GM13976 (cell line): ENCODE results near the gene LRIG2.

Experiments used
- DNase-seq: peaks from one replicate; pipeline ENCODE4 v3.0.0; 2012; ENCODE audit warnings: low spot score
- in situ Hi-C: fragments of 300-500 bp; cut with MboI; formaldehyde crosslinking; loops from one replicate; pipeline ENCODE4 v1.12.0; 2022; ENCODE audit warnings: low sequenced_read_pairs, mixed read lengths, inconsistent platforms; ENCODE audit not compliant: unreplicated experiment
- TF ChIP-seq, protein P1 (sequence below): IDR thresholded peaks from 2 replicates; pipeline ENCODE4 v1.5.1; 2012; ENCODE audit warnings: borderline replicate concordance, mild to moderate bottlenecking; ENCODE audit not compliant: insufficient read depth; ENCODE audit errors: extremely low read depth, missing control alignments, control extremely low read depth

The LRIG2 gene

DNA sequence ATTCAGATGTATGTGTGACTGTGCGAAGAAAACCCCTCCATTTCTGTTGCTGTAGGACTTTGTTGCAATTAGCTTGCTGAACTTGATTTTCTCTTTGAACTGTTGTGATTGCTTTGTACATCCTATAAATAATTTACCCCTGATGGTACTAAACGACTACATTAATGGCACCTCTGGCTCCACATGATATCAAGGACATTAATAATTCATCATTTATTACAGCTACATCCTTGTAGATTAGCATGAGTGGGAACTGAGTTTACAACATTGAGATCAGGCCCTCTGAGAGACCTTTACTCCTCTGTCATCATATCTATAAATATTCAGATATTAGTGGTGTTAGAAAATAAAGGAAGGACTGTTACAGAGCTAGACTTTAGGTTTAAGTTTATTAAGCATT is 13.5 kb downstream of the LRIG2 start:
- TF ChIP-seq, protein P1, sequence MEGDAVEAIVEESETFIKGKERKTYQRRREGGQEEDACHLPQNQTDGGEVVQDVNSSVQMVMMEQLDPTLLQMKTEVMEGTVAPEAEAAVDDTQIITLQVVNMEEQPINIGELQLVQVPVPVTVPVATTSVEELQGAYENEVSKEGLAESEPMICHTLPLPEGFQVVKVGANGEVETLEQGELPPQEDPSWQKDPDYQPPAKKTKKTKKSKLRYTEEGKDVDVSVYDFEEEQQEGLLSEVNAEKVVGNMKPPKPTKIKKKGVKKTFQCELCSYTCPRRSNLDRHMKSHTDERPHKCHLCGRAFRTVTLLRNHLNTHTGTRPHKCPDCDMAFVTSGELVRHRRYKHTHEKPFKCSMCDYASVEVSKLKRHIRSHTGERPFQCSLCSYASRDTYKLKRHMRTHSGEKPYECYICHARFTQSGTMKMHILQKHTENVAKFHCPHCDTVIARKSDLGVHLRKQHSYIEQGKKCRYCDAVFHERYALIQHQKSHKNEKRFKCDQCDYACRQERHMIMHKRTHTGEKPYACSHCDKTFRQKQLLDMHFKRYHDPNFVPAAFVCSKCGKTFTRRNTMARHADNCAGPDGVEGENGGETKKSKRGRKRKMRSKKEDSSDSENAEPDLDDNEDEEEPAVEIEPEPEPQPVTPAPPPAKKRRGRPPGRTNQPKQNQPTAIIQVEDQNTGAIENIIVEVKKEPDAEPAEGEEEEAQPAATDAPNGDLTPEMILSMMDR = no peak
- in situ Hi-C loops = no loop called here
- no peak for DNase-seq

DNA sequence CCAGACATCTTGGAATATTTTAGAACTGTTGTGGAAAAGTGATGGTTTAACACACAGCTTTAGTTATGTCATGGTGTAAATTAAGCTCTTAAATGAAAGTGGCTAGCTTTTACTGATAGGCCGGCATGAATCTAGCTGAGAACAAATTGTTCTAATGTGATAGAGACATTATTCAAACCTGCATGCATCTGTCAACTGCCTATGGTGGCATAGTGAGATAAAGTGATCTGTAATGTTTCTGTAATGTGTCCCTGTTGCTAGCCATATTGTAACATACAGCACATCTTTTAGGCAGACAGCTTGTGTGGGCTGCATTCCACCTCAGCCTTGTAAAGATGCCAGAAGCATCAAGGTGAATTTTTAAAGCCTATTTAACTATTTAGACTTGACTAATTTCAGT is 16.0 kb downstream of the LRIG2 start:
- TF ChIP-seq, protein P1 = no peak
- DNase-seq = no peak
- in situ Hi-C loops = no loop called here

- in situ Hi-C loops = no loop called here
- DNase-seq = no peak
- TF ChIP-seq, protein P1 = no peak
Observed at GRCh38 chr1:113090051-113090450, 17.1 kb downstream of the LRIG2 start.

- DNase-seq = no peak
- TF ChIP-seq, protein P1 = no peak
Observed at GRCh38 chr1:113091988-113092594, 19.1 kb downstream of the LRIG2 start.

GRCh38 chr1:113094506-113094905 is 21.5 kb downstream of the LRIG2 start:
- TF ChIP-seq, protein P1 = no peak
- in situ Hi-C loops = no loop called here
- no peak for DNase-seq

More at GRCh38 chr1:113091988-113092594, 19.1 kb downstream of the LRIG2 start:
- in situ Hi-C loops = no loop called here

- TF ChIP-seq, protein P1 = no peak
- DNase-seq = no peak
- in situ Hi-C loops = no loop called here
Observed at GRCh38 chr1:113095790-113096455, 22.9 kb downstream of the LRIG2 start.
